CD4-positive, alpha-beta T cell treated with Interleukin-12 subunit alpha and Interleukin-12 subunit beta, for 1 hour (primary cell): ENCODE data around the gene RGS7.
"Not testable (repeated sequence)": the region's sequence is repeated elsewhere in the genome, so short reads cannot be mapped to it uniquely, and the experiment has no call there.

Source experiments
- DNase-seq: peaks from one replicate; pipeline ENCODE4 v3.0.0-alpha.2; 2020

Gene RGS7

GRCh38 chr1:240895424-240895823 is 461.6 kb downstream of the RGS7 start:
- DNase-seq, result not testable (repeated sequence)

DNA sequence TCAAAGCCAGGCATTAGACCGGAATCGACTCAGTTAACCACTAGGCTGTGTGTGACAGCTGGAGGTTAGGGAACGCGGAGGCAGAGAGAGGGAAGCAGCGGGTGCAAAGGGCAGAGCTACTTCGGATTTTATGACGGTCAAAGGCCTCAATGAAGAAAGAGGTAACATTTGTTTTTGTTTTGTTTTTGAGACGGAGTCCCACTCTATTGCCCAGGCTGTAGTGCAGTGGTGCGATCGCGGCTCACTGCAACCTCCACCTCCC is 468.3 kb downstream of the RGS7 start:
- no peak for DNase-seq

DNA sequence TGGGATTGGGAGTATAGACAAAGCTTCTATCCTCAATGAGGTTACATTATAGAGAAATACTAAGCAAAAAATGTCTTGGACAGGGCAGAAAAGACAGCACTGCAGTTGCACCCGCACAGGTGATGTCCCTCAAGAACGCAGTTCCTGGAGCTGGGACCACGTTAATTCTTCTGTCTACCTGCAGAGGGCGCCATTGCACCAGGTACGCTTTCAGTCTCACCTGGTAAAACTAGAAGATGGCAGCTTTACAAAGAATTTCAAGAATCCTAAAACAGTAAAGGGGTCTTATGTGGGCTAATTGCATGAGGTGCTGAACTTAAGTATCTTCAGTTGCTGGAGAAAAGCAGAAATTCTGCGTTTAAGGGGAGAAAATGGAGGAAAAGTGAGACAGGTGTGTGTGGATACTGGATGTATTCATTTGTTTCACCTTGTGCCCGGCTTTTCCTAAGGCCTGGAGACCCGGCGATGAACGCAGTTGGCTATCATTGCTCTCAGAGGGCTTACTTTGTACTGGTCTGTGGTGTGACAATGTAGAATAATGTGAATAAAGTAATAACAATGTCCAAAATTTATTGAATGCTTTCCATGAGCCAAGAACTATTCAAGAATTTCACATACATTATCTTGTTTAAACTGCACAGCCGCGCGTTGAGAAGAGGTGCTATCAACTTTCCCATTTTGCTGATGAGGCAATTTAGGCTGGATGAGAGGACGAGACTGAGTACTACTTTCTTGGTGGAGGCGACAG is 468.8 kb downstream of the RGS7 start:
- DNase-seq, result no peak

DNA sequence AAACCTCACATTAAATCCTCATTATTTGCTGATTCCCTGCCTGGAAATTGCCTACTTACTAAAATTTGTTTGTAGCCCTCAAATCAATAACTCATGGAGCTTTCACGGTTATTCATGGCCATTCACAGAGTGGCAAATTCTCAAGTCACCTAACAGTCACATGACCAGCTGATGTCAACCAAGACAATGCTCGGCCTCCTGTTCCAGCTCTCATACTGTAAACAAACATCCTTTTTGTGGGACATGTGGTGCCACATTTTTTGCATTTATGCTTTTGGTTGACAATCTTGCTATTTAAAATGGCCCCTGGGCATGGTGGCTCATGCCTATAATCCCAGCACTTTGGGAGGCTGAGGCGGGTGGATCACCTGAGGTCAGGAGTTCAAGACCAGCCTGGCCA is 473.5 kb downstream of the RGS7 start:
- DNase-seq, result no peak

DNA sequence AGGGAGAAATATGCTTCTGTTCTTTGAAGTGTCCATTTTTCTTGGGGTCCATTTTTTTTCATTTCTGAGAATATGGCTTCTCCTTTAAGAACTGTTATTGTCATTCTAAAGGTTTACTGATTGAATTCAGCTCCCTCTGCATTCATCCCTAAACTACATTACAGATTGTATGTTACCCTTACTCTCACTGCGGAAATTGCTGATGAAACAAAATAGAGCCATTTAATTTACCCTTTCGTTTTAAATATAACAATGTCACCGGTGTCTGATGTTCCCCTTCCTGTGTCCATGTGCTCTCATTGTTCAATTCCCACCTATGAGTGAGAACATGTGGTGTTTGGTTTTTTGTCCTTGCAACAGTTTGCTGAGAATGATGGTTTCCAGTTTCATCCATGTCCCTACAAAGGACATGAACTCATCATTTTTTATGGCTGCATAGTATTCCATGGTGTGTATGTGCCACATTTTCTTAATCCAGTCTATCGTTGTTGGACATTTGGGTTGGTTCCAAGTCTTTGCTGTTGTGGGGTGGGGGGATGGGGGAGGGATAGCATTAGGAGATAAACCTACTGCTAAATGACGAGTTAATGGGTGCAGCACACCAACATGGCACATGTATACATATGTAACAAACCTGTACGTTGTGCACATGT is 474.2 kb downstream of the RGS7 start:
- DNase-seq, result not testable (repeated sequence)

DNA sequence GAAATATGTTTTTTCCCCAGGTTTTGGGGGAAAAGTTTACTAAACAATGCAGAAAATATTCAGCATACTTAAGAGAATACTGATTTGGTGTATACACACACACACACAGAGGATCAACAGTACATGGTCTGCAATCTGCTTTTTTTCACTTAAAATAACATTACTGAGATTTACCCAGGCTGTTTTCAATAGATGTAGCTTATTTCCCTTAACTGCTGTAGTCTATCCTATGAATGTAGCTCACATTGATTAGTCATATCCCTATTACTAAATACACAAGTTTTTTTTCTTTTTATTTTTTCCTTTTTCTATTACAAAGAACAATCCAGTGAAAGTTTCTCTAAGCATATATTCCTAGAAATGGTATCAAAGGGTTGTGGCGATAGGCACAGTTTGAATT is 478.4 kb downstream of the RGS7 start:
- no peak for DNase-seq

- DNase-seq, result no peak
These were observed 479.4 kb downstream of the RGS7 start for GRCh38 chr1:240877605-240878004.

DNA sequence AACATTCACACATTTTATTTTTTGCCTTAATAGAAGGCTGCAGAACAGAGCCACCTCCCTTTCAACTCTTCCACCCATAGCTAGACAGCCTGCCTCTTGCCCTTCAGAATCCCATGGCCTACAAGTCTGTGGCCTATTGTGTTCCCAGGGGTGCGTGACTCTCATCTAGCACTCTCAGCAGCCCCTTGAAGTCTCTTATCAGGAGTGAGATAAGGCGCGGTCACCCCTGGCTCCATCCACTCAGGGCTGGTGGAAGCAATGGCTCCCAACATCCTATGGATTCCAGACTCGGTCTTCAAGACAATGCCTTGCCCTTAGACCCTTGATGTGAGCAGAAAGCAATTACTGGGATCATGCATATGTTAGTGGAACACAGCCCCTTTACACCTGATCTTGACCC is 480.9 kb downstream of the RGS7 start:
- no peak for DNase-seq

- no peak for DNase-seq
These were observed 487.9 kb downstream of the RGS7 start for GRCh38 chr1:240869071-240869470.

- DNase-seq, result no peak
These were observed 490.3 kb downstream of the RGS7 start for GRCh38 chr1:240866724-240867123.

DNA sequence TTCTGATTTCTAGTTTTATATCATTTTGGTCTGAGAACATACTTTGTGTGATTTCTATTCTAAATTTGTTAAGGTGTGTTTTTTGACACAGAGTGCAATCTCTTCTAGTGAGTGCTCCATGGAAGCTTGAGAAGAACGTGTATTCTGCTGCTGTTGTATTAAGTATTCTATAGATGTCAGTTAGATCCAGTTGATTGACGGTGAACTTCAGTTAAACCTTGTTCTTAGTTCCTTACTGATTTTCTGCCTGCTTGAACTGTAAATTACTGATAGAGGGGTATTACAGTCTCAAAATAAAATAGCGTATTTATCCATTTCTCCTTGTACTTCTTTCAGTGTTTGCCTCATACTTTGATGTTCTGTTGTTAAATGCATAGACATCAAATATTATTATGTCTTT is 497.0 kb downstream of the RGS7 start:
- DNase-seq, result no peak

DNA sequence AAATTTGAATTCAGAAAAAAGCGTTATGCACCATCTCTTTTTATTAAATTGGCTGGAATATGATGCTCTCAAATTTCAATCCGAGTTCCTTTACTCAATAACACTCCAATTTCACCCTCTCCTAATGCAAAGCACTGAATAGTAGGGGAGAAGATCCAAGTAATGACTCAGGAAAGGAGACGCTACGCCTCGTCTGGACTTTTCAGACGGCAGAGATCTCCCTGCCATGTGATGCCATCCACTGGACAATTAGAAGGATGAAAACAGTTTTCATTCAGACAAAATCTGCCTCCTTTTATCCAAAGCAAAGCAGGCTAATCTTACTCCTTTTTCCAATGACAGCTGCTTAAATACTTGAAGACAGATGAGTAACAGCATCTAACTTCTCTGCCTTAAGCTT is 502.6 kb downstream of the RGS7 start:
- no peak for DNase-seq

DNA sequence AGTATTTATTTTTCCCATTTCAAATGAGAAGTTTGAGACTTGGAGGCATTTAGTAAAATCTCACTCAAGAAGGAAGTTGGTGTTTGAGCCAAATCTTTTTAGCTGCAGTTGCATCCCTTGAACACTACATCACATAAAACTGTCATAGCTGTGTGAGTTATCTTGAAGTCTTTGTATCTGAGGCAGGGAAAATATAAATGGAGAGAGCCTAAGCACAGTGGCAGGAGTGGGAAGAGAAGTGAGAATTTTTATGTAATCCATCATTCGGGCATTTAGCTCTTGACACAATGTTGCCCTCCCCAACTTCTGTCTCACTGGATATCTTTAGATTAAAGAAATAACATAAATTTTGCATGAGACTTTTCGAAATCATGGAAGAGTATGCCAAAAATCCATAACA is 509.7 kb downstream of the RGS7 start:
- no peak for DNase-seq

GRCh38 chr1:240844486-240844885 is 512.5 kb downstream of the RGS7 start:
- no peak for DNase-seq

DNA sequence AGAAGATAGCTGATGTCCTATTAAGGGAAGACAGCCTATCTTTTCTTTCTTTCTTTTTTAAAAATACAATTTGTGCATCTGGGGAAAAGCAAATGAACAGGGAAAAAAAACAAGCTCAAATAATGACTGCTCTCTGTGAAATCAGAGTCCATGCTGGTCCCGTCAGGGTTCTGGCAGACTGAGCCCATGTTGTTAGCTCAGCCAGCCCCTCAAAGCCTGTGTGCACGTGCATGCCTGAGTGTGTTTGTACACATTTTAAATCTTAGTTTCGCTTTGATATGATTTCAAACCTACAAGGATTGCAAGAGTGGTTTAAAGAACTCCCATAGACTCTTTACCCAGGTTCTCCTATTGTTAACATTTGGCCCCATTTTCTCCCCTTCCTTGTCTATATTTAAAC is 513.2 kb downstream of the RGS7 start:
- no peak for DNase-seq

DNA sequence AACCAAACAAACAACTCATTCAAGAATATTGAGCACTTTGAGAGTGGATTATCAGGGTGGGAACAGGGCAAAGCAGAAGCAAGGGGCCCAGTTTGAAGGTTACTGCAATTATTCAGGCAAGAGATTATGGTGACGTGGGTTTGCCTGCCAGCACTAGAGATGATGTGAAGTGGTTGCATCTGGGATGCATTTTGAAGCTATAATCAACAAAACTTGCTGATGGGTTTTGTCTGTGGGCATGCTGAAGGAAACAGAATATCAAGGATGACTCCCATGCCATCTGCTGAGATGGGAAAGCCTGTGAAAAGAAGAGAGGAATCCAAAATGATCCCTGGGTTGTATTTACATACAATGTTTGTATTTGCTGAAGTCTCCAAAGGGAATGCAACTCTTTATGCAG is 520.7 kb downstream of the RGS7 start:
- no peak for DNase-seq

- DNase-seq, result no peak
These were observed 521.7 kb downstream of the RGS7 start for GRCh38 chr1:240835291-240835690.

DNA sequence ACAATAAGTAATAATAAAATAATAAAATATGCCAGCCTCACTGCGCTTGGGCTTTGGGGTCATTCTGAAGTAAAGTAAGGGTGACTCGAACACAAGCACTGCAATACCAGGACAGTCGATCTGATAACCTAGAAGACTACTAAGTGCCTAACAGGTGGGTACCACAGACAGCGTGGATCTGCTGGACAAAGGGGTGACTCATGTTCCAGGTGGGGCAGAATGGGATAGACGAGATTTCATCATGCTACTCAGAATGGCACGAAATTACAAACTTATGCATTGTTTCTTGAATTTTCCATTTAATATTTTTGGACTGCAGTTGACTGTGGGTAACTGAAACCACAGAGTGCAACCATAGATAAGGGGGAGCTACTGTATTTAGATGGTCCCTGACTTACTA is 523.9 kb downstream of the RGS7 start:
- no peak for DNase-seq

GRCh38 chr1:240831922-240832321 is 525.1 kb downstream of the RGS7 start:
- DNase-seq, result no peak

GRCh38 chr1:240831191-240831631 is 525.8 kb downstream of the RGS7 start:
- no peak for DNase-seq

GRCh38 chr1:240829487-240829886 is 527.5 kb downstream of the RGS7 start:
- no peak for DNase-seq

- DNase-seq, result no peak
These were observed 529.2 kb downstream of the RGS7 start for GRCh38 chr1:240827786-240828185.

GRCh38 chr1:240824238-240824637 is 532.8 kb downstream of the RGS7 start:
- DNase-seq, result no peak

GRCh38 chr1:240823357-240823756 is 533.6 kb downstream of the RGS7 start:
- DNase-seq, result no peak

- DNase-seq, result no peak
These were observed 535.1 kb downstream of the RGS7 start for GRCh38 chr1:240821925-240822324.
